Stimulated activated naive CD8-positive, alpha-beta T cell treated with anti-CD3 and anti-CD28 coated beads, Interleukin-15, Interleukin-2, amounts not matched to agents 100 ng/mL and 50 ng/mL, for 24 hours (primary cell): ENCODE measurements around the gene NR6A1.

ENCODE experiments used
- H3K27ac Mint-ChIP-seq: one replicate; pipeline ENCODE4 v1.8.0; 2021; ENCODE audit warnings: mild to moderate bottlenecking, mixed read lengths
- H3K27me3 Mint-ChIP-seq: one replicate; pipeline ENCODE4 v1.8.0; 2021; ENCODE audit warnings: mixed read lengths
- H3K36me3 Mint-ChIP-seq: one replicate; pipeline ENCODE4 v1.8.0; 2021; ENCODE audit warnings: low read depth, mixed read lengths
- H3K4me1 Mint-ChIP-seq: one replicate; pipeline ENCODE4 v1.8.0; 2021; ENCODE audit warnings: low read depth, mixed read lengths
- H3K4me3 Mint-ChIP-seq: one replicate; pipeline ENCODE4 v1.8.0; 2021; ENCODE audit warnings: mild to moderate bottlenecking, mixed read lengths
- H3K9me3 Mint-ChIP-seq: one replicate; pipeline ENCODE4 v1.8.0; 2021; ENCODE audit warnings: mixed read lengths

The NR6A1 gene

GRCh38 chr9:124688238-124688904, 82.7 kb downstream of the NR6A1 start:
- H3K36me3 Mint-ChIP-seq, result no peaks in the 10 kb centered on the region
- H3K27ac Mint-ChIP-seq, result no peak overlapping the region
- no peaks in the 10 kb centered on the region for H3K4me1 Mint-ChIP-seq
- no peak overlapping the region for H3K4me3 Mint-ChIP-seq
- peaks cover 3% of the 10 kb centered on the region for H3K27me3 Mint-ChIP-seq
- H3K9me3 Mint-ChIP-seq, result no peaks in the 10 kb centered on the region

- H3K4me1 Mint-ChIP-seq, result no peaks in the 10 kb centered on the region
- H3K36me3 Mint-ChIP-seq, result no peaks in the 10 kb centered on the region
- H3K4me3 Mint-ChIP-seq, result no peak overlapping the region
- peaks cover 3% of the 10 kb centered on the region for H3K27me3 Mint-ChIP-seq
- H3K9me3 Mint-ChIP-seq, result no peaks in the 10 kb centered on the region
- H3K27ac Mint-ChIP-seq, result no peak overlapping the region
Measured at GRCh38 chr9:124686918-124687317, 84.2 kb downstream of the NR6A1 start.

- no peak overlapping the region for H3K27ac Mint-ChIP-seq
- peaks cover 3% of the 10 kb centered on the region for H3K27me3 Mint-ChIP-seq
- no peaks in the 10 kb centered on the region for H3K4me1 Mint-ChIP-seq
- H3K36me3 Mint-ChIP-seq, result no peaks in the 10 kb centered on the region
- H3K4me3 Mint-ChIP-seq, result no peak overlapping the region
- H3K9me3 Mint-ChIP-seq, result no peaks in the 10 kb centered on the region
Measured at GRCh38 chr9:124685217-124685616, 85.9 kb downstream of the NR6A1 start.

GRCh38 chr9:124684169-124684568, 86.9 kb downstream of the NR6A1 start:
- Mint-ChIP-seq H3K4me1 (no peaks in the 10 kb centered on the region), H3K4me3 (no peak overlapping the region)

GRCh38 chr9:124683043-124683442, 88.1 kb downstream of the NR6A1 start:
- no peaks in the 10 kb centered on the region for H3K9me3 Mint-ChIP-seq
- no peaks in the 10 kb centered on the region for H3K4me1 Mint-ChIP-seq
- no peak overlapping the region for H3K27ac Mint-ChIP-seq
- no peaks in the 10 kb centered on the region for H3K36me3 Mint-ChIP-seq
- no peak overlapping the region for H3K4me3 Mint-ChIP-seq
- no peaks in the 10 kb centered on the region for H3K27me3 Mint-ChIP-seq

More at GRCh38 chr9:124684169-124684568, 86.9 kb downstream of the NR6A1 start:
- no peaks in the 10 kb centered on the region for H3K27me3 Mint-ChIP-seq
- H3K9me3 Mint-ChIP-seq, result no peaks in the 10 kb centered on the region
- H3K27ac Mint-ChIP-seq, result no peak overlapping the region
- no peaks in the 10 kb centered on the region for H3K36me3 Mint-ChIP-seq

GRCh38 chr9:124680714-124681390, 90.3 kb downstream of the NR6A1 start:
- H3K4me3 Mint-ChIP-seq, result no peak overlapping the region

GRCh38 chr9:124680049-124680448, 91.1 kb downstream of the NR6A1 start:
- no peak overlapping the region for H3K27ac Mint-ChIP-seq
- H3K9me3 Mint-ChIP-seq, result no peaks in the 10 kb centered on the region
- H3K4me1 Mint-ChIP-seq, result no peaks in the 10 kb centered on the region
- H3K36me3 Mint-ChIP-seq, result no peaks in the 10 kb centered on the region
- H3K27me3 Mint-ChIP-seq, result no peaks in the 10 kb centered on the region
- no peak overlapping the region for H3K4me3 Mint-ChIP-seq

More at GRCh38 chr9:124680714-124681390, 90.3 kb downstream of the NR6A1 start:
- Mint-ChIP-seq H3K27me3 (no peaks in the 10 kb centered on the region), H3K4me1 (no peaks in the 10 kb centered on the region), H3K36me3 (no peaks in the 10 kb centered on the region), H3K9me3 (no peaks in the 10 kb centered on the region), H3K27ac (no peak overlapping the region)

GRCh38 chr9:124676159-124676551, 95.0 kb downstream of the NR6A1 start:
- peaks cover 4% of the 10 kb centered on the region for H3K36me3 Mint-ChIP-seq
- H3K9me3 Mint-ChIP-seq, result no peaks in the 10 kb centered on the region
- no peak overlapping the region for H3K27ac Mint-ChIP-seq
- H3K27me3 Mint-ChIP-seq, result peaks cover 3% of the 10 kb centered on the region
- no peak overlapping the region for H3K4me3 Mint-ChIP-seq
- peaks cover 15% of the 10 kb centered on the region for H3K4me1 Mint-ChIP-seq

- no peak overlapping the region for H3K27ac Mint-ChIP-seq
- no peaks in the 10 kb centered on the region for H3K9me3 Mint-ChIP-seq
- peaks cover 15% of the 10 kb centered on the region for H3K4me1 Mint-ChIP-seq
- H3K36me3 Mint-ChIP-seq, result peaks cover 4% of the 10 kb centered on the region
- H3K27me3 Mint-ChIP-seq, result peaks cover 3% of the 10 kb centered on the region
- H3K4me3 Mint-ChIP-seq, result no peak overlapping the region
Measured at GRCh38 chr9:124675261-124676158, 95.6 kb downstream of the NR6A1 start.

GRCh38 chr9:124674651-124675050, 96.5 kb downstream of the NR6A1 start:
- Mint-ChIP-seq H3K27ac (no peak overlapping the region), H3K27me3 (peaks cover 3% of the 10 kb centered on the region), H3K4me1 (peaks cover 15% of the 10 kb centered on the region), H3K4me3 (no peak overlapping the region), H3K36me3 (peaks cover 4% of the 10 kb centered on the region), H3K9me3 (no peaks in the 10 kb centered on the region)

- no peak overlapping the region for H3K4me3 Mint-ChIP-seq
- peaks cover 15% of the 10 kb centered on the region for H3K4me1 Mint-ChIP-seq
- H3K27ac Mint-ChIP-seq, result no peak overlapping the region
- H3K27me3 Mint-ChIP-seq, result peaks cover 3% of the 10 kb centered on the region
- H3K36me3 Mint-ChIP-seq, result peaks cover 4% of the 10 kb centered on the region
- no peaks in the 10 kb centered on the region for H3K9me3 Mint-ChIP-seq
Measured at GRCh38 chr9:124673063-124673462, 98.0 kb downstream of the NR6A1 start.

- Mint-ChIP-seq H3K27ac (no peak overlapping the region), H3K9me3 (no peaks in the 10 kb centered on the region), H3K27me3 (peaks cover 3% of the 10 kb centered on the region), H3K36me3 (peaks cover 4% of the 10 kb centered on the region), H3K4me3 (no peak overlapping the region), H3K4me1 (peaks cover 15% of the 10 kb centered on the region)
Measured at GRCh38 chr9:124671861-124672260, 99.2 kb downstream of the NR6A1 start.

- Mint-ChIP-seq H3K27me3 (no peaks in the 10 kb centered on the region), H3K9me3 (no peaks in the 10 kb centered on the region), H3K27ac (no peak overlapping the region), H3K4me3 (no peak overlapping the region), H3K4me1 (no peaks in the 10 kb centered on the region), H3K36me3 (no peaks in the 10 kb centered on the region)
Measured at GRCh38 chr9:124666642-124667041, 104.5 kb downstream of the NR6A1 start.

- Mint-ChIP-seq H3K4me1 (peaks cover 6% of the 10 kb centered on the region), H3K9me3 (no peaks in the 10 kb centered on the region), H3K36me3 (no peaks in the 10 kb centered on the region), H3K4me3 (no peak overlapping the region), H3K27ac (no peak overlapping the region), H3K27me3 (peaks cover 2% of the 10 kb centered on the region)
Measured at GRCh38 chr9:124665391-124666058, 105.6 kb downstream of the NR6A1 start.
